ENCODE data around the gene PRKCE.

GRCh38 chr2:45978302-45978859, 326.9 kb downstream of the PRKCE start:
- no peak for TF ChIP-seq POLR2AphosphoS5 (IDR thresholded peaks at IDR 0.05; ENCODE audit: low read depth, low read length)
- no peak for TF ChIP-seq POLR2A (IDR thresholded peaks at IDR 0.05; ENCODE audit: low read depth, low read length)
- no peak for TF ChIP-seq TAF1 (IDR thresholded peaks at IDR 0.05; ENCODE audit: borderline replicate concordance, low read depth, low read length)
